ENCODE data around the gene MAP3K19.

Gene MAP3K19

GRCh38 chr2:135022952-135023880 lies 24.0 kb downstream of the MAP3K19 start:
- no peak for TF ChIP-seq CTCF (IDR thresholded peaks at IDR 0.05; ENCODE audit: extremely low read depth, missing control alignments)
- no peak for DNase-seq (ENCODE audit: low spot score)

GRCh38 chr2:135021618-135022017 lies 25.6 kb downstream of the MAP3K19 start:
- no peak for TF ChIP-seq CTCF (IDR thresholded peaks at IDR 0.05; ENCODE audit: extremely low read depth, missing control alignments)
- DNase-seq (ENCODE audit: low spot score): no peak

- no peak for DNase-seq (ENCODE audit: low spot score)
- no peak for TF ChIP-seq CTCF (IDR thresholded peaks at IDR 0.05; ENCODE audit: extremely low read depth, missing control alignments)
Measured at GRCh38 chr2:135011633-135012032, 35.6 kb downstream of the MAP3K19 start.

GRCh38 chr2:135010200-135010942 lies 36.9 kb downstream of the MAP3K19 start:
- no peak for TF ChIP-seq CTCF (IDR thresholded peaks at IDR 0.05; ENCODE audit: extremely low read depth, missing control alignments)
- no peak for DNase-seq (ENCODE audit: low spot score)

- TF ChIP-seq CTCF (IDR thresholded peaks at IDR 0.05; ENCODE audit: extremely low read depth, missing control alignments): no peak
- no peak for DNase-seq (ENCODE audit: low spot score)
Measured at GRCh38 chr2:135009339-135009738, 37.9 kb downstream of the MAP3K19 start.

GRCh38 chr2:135005753-135006152 lies 41.5 kb downstream of the MAP3K19 start:
- no peak for TF ChIP-seq CTCF (IDR thresholded peaks at IDR 0.05; ENCODE audit: extremely low read depth, missing control alignments)
- DNase-seq (ENCODE audit: low spot score): no peak
